COLO829 (cell line): ENCODE data around the gene COQ4.
"Not testable (repeated sequence)": the region's sequence is repeated elsewhere in the genome, so short reads cannot be mapped to it uniquely, and the experiment has no call there.

Experiments
- DNase-seq: peaks from one replicate; pipeline ENCODE4 v3.0.0; 2012; ENCODE audit warnings: low spot score

COQ4 gene

GRCh38 chr9:128298535-128299482 lies 23.8 kb upstream of the COQ4 start:
- DNase-seq: no peak

- DNase-seq: no peak
These were observed 18.3 kb upstream of the COQ4 start for GRCh38 chr9:128304136-128304970.

GRCh38 chr9:128304971-128305288 lies 17.7 kb upstream of the COQ4 start:
- DNase-seq: no peak

- DNase-seq: no peak
These were observed 13.1 kb upstream of the COQ4 start for GRCh38 chr9:128309551-128309950.

- DNase-seq: peak; percentile 40
These were observed 12.2 kb upstream of the COQ4 start for GRCh38 chr9:128310461-128310860.

GRCh38 chr9:128314697-128315096 lies 7.9 kb upstream of the COQ4 start:
- DNase-seq: no peak

GRCh38 chr9:128316421-128316820 lies 6.2 kb upstream of the COQ4 start:
- no peak for DNase-seq

- no peak for DNase-seq
These were observed 5.0 kb upstream of the COQ4 start for GRCh38 chr9:128317629-128318028.

- no peak for DNase-seq
These were observed 1.3 kb upstream of the COQ4 start for GRCh38 chr9:128321343-128321742.

- DNase-seq: no peak
These were observed 698 bp upstream of the COQ4 start for GRCh38 chr9:128321879-128322403.

- no peak for DNase-seq
These were observed 632 bp downstream of the COQ4 start for GRCh38 chr9:128323212-128323730.

- DNase-seq: no peak
These were observed 1.2 kb downstream of the COQ4 start for GRCh38 chr9:128323791-128324190.

- DNase-seq: no peak
These were observed 1.8 kb downstream of the COQ4 start for GRCh38 chr9:128324401-128324800.

- no peak for DNase-seq
These were observed 3.0 kb downstream of the COQ4 start for GRCh38 chr9:128325629-128326028.

- DNase-seq: no peak
These were observed 10.8 kb downstream of the COQ4 start for GRCh38 chr9:128333451-128333869.

- no peak for DNase-seq
These were observed 12.5 kb downstream of the COQ4 start for GRCh38 chr9:128335161-128335560.

GRCh38 chr9:128335914-128336313 lies 13.3 kb downstream of the COQ4 start:
- no peak for DNase-seq

- DNase-seq: no peak
These were observed 15.3 kb downstream of the COQ4 start for GRCh38 chr9:128337936-128338335.

- not testable (repeated sequence) for DNase-seq
These were observed 16.4 kb downstream of the COQ4 start for GRCh38 chr9:128338852-128339614.

GRCh38 chr9:128339761-128340690 lies 17.4 kb downstream of the COQ4 start, which contains the start of gene SLC27A4:
SLC27A4 (plus strand) TSS chr9:128340527; CDS start chr9:128343133, 2,606 bp downstream.
- peak; percentile 63 for DNase-seq
